ENCODE results near the gene DEFB121. TPM values are rescaled to one million over a fixed set of nuclear protein-coding genes. Genes with fewer than 3 reads are reported as not detected.

DEFB121 gene
- total and polyA plus RNA-seq, 2 donors (not counting 3 experiments of a cell fraction or from before 2014, with no cell fraction given) = not detected

GRCh38 chr20:31418307-31418706 lies 12.3 kb upstream of the DEFB121 start:
- CTCF ChIA-PET = no interaction called here
- POLR2A ChIA-PET = no interaction called here

More at GRCh38 chr20:31418307-31418706, 12.3 kb upstream of the DEFB121 start:
- Histone ChIP-seq H3K4me1 (ENCODE audit: control insufficient read depth, extremely low read depth, insufficient read depth, low read length) (no peaks in the 10 kb centered on the region), H3K79me2 (ENCODE audit: control insufficient read depth, insufficient read depth, low read length) (no peaks in the 10 kb centered on the region), H4K20me1 (replicated peaks; ENCODE audit: control insufficient read depth, extremely low read depth, insufficient read depth, low read length) (no peaks in the 10 kb centered on the region), H3K9ac (replicated peaks; ENCODE audit: extremely low read depth, insufficient read depth, low read length) (no peak overlapping the region), H2AFZ (ENCODE audit: low read depth, low read length) (no peak overlapping the region), H3K9me1 (replicated peaks; ENCODE audit: control insufficient read depth, extremely low read depth, insufficient read depth, low read length) (no peaks in the 10 kb centered on the region), H3K36me3 (ENCODE audit: control insufficient read depth in 2 of 2, extremely low read depth in 1 of 2, insufficient read depth in 2 of 2, low read length in 2 of 2) (no peaks in the 10 kb centered on the region), H3K27ac (ENCODE audit: insufficient read depth, low read depth, low read length) (no peak overlapping the region), H3K27me3 (ENCODE audit: control insufficient read depth in 2 of 2, insufficient read depth in 2 of 2, low read length in 2 of 2) (no peaks in the 10 kb centered on the region), H3K9me3 (replicated peaks; ENCODE audit: control insufficient read depth, insufficient read depth, low read length) (no peaks in the 10 kb centered on the region), H3K4me3 (replicated peaks in 1 of 3; ENCODE audit: insufficient read depth in 1 of 3, low read depth in 1 of 3, low read length in 3 of 3) (no peak overlapping the region), H3K4me2 (ENCODE audit: insufficient read depth, low read length) (no peak overlapping the region)
- no peak for FAIRE-seq
- DNase-seq (ENCODE audit: low read depth, low spot score) = no peak
- dilution Hi-C loops (cut with MboI; ENCODE audit: extremely low pct_ligation_motif_present, low sequenced_read_pairs) = no loop called here
- TF ChIP-seq CTCF (IDR thresholded peaks at IDR 0.05; ENCODE audit: extremely low read depth in 1 of 2, insufficient read depth in 1 of 2, low read depth in 1 of 2, low read length in 2 of 2) (no peak), MYC (IDR thresholded peaks at IDR 0.05; ENCODE audit: low read depth, low read length) (no peak), GATA2 (IDR thresholded peaks at IDR 0.05; ENCODE audit: insufficient read depth, insufficient read length, low read depth, low read length) (no peak), JUN (IDR thresholded peaks at IDR 0.05; ENCODE audit: borderline replicate concordance, insufficient read depth, insufficient read length, low read depth) (no peak), POLR2A (IDR thresholded peaks at IDR 0.05; ENCODE audit: low read depth, low read length) (no peak), POLR2AphosphoS5 (IDR thresholded peaks at IDR 0.05; ENCODE audit: insufficient read depth, low read depth, low read length) (no peak), FOS (IDR thresholded peaks at IDR 0.05; ENCODE audit: borderline replicate concordance, insufficient read depth, low read length) (no peak), MAX (IDR thresholded peaks at IDR 0.05; ENCODE audit: insufficient read depth, insufficient read length) (no peak), EZH2 (IDR thresholded peaks at IDR 0.05; ENCODE audit: borderline replicate concordance, low read depth, low read length, severe bottlenecking) (no peak)
- no TSS peak for BruUV-seq (replicated peaks)
- intact Hi-C loops (cut with micrococcal nuclease) = no loop called here
